Rectal smooth muscle tissue (tissue), 1 donor: ENCODE measurements around the gene PPP4R2.
"Not testable (repeated sequence)": the region's sequence is repeated elsewhere in the genome, so short reads cannot be mapped to it uniquely, and the experiment has no call there.

Source experiments
- H3K27ac ChIP-seq: one replicate; pipeline ENCODE4 v1.7.0; 2013; ENCODE audit warnings: low read depth, low read length, inconsistent platforms
- H3K27me3 ChIP-seq: one replicate; pipeline ENCODE4 v1.7.0; 2013; ENCODE audit warnings: low read length; ENCODE audit not compliant: control insufficient read depth, insufficient read depth
- H3K36me3 ChIP-seq: one replicate; pipeline ENCODE4 v1.7.0; 2013; ENCODE audit warnings: low read length; ENCODE audit not compliant: control insufficient read depth, insufficient read depth
- H3K4me1 ChIP-seq: one replicate; pipeline ENCODE4 v1.7.0; 2013; ENCODE audit warnings: low read length; ENCODE audit not compliant: control insufficient read depth, insufficient read depth
- H3K4me3 ChIP-seq: one replicate; pipeline ENCODE4 v1.7.0; 2013; ENCODE audit warnings: low read length
- H3K9ac ChIP-seq: one replicate; pipeline ENCODE4 v1.7.0; 2013; ENCODE audit warnings: low read length

PPP4R2 gene

DNA sequence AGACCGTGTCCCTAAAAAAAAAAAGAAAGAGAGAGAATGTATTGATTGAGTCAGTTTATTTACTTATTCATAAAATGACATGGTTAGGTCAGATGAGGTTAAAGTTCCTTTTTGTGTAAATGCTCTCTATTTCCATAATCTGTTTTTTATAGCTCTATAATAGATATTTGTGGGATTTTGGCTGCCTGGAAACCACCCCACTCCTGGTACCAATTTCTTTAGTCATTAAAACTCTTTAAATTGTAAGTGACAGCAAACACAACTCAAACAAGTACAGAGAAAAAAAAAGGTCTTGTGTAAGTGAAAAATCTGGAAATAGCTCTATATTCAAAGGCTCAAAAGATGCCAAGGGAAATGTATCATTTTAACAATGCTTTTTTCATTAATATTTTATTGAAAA lies 11.0 kb upstream of the PPP4R2 start:
- no peaks in the 10 kb centered on the region for H3K36me3 ChIP-seq
- no peak overlapping the region for H3K9ac ChIP-seq
- H3K27ac ChIP-seq: no peak overlapping the region

DNA sequence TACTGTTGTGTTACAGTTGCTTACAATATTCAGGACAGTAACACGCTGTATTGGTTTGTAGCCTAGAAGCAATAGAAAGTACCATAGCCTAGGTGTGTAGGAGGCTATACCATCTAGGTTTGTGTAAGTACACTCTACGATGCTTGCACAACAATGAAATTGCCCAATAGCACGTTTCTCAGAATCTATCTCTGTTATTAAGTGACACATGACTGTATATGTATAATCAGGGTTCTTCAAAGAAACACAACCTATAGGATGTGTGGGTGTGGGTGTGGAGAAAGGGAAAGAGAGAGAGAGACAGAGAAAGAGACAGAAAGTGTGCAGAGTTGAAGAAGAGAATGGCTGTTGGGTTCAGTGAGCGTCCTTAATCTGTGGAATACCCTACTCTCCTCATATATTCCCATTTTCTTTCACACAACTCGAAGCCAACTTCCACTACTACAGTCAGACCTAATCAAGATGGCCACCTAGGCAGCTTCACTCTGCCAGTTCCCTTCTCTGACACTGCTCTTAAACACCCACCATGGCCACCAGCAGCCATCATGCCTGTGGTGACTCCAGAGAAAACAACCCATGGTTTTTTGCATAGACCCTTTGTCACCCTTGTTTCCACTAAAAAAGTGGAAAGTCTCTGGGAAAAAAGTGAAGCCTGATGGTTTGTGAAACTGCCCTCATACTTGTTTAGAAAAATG lies 5.8 kb upstream of the PPP4R2 start:
- H3K36me3 ChIP-seq: no peaks in the 10 kb centered on the region
- no peak overlapping the region for H3K9ac ChIP-seq
- H3K27me3 ChIP-seq: no peaks in the 10 kb centered on the region
- no peak overlapping the region for H3K27ac ChIP-seq
- no peaks in the 10 kb centered on the region for H3K4me1 ChIP-seq
- no peak overlapping the region for H3K4me3 ChIP-seq

More for the DNA sequence above, 11.0 kb upstream of the PPP4R2 start:
- Histone ChIP-seq H3K4me1 (no peaks in the 10 kb centered on the region), H3K4me3 (no peak overlapping the region), H3K27me3 (no peaks in the 10 kb centered on the region)

- Histone ChIP-seq H3K27me3 (no peaks in the 10 kb centered on the region), H3K27ac (no peak overlapping the region), H3K36me3 (no peaks in the 10 kb centered on the region), H3K4me3 (no peak overlapping the region), H3K9ac (no peak overlapping the region), H3K4me1 (peaks cover 2% of the 10 kb centered on the region)
Observed at GRCh38 chr3:72991522-72991921, 5.1 kb upstream of the PPP4R2 start.

GRCh38 chr3:72993391-72993790 lies 3.2 kb upstream of the PPP4R2 start:
- Histone ChIP-seq H3K4me1 (peaks cover 4% of the 10 kb centered on the region), H3K36me3 (no peaks in the 10 kb centered on the region), H3K9ac (no peak overlapping the region), H3K27me3 (no peaks in the 10 kb centered on the region), H3K4me3 (no peak overlapping the region), H3K27ac (no peak overlapping the region)

DNA sequence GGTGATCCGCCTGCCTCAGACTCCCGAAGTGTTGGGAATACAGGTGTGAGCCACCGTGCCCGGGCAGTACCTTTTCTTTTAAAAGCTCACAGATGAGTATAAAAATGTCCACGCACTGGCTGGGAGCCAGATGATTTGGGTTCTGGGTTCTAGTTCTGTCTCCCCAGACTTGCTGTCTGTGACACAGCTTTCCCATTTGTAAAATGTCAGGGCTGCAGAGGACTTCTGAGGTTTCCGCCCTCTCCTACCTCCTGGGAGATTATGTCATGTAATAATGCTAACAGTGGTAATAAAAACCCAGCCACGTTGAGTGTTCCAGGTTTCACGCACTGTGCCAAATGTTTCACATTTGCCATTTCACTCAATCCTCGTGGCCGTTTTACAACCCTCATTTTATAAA lies 1.3 kb upstream of the PPP4R2 start:
- Histone ChIP-seq H3K36me3 (no peaks in the 10 kb centered on the region), H3K4me3 (no peak overlapping the region), H3K27me3 (no peaks in the 10 kb centered on the region), H3K9ac (no peak overlapping the region), H3K27ac (no peak overlapping the region), H3K4me1 (peaks cover 12% of the 10 kb centered on the region)

- Histone ChIP-seq H3K36me3 (no peaks in the 10 kb centered on the region), H3K4me1 (peaks cover 12% of the 10 kb centered on the region), H3K9ac (peak overlapping the region; percentile 89), H3K4me3 (peak overlapping the region; percentile 87), H3K27me3 (no peaks in the 10 kb centered on the region), H3K27ac (peak overlapping the region; percentile 96)
Observed at GRCh38 chr3:72996121-72996472, 514 bp upstream of the PPP4R2 start.

GRCh38 chr3:72997421-72997961 lies 880 bp downstream of the PPP4R2 start:
- H3K9ac ChIP-seq: peak overlapping the region; percentile 67
- peak overlapping the region; percentile 96 for H3K27ac ChIP-seq
- H3K4me1 ChIP-seq: peaks cover 12% of the 10 kb centered on the region
- peak overlapping the region; percentile 87 for H3K4me3 ChIP-seq
- no peaks in the 10 kb centered on the region for H3K27me3 ChIP-seq
- peaks cover 4% of the 10 kb centered on the region for H3K36me3 ChIP-seq

- Histone ChIP-seq H3K36me3 (peaks cover 4% of the 10 kb centered on the region), H3K4me1 (peaks cover 16% of the 10 kb centered on the region), H3K27me3 (no peaks in the 10 kb centered on the region), H3K9ac (no peak overlapping the region), H3K27ac (peak overlapping the region; percentile 62), H3K4me3 (peak overlapping the region; percentile 53)
Observed at GRCh38 chr3:72998466-72998865, 1.9 kb downstream of the PPP4R2 start.

DNA sequence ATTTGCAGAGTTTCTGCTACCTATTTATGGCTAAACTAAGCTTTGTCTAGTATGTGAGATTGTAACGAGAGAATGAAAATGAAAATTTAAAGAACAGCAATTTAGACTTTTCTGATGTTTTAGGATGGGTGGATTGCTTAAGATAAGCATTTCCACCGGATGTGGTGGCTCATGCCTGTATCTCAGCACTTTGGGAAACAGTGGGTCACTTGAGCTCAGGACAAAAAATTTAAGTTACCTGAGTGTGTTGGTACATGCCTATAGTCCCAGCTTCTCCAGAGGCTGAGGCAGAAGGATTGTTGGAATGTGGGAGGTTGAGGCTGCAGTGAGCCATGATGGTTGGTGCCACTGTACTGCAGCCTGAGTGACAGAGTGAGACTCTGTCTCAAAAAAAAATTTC lies 3.3 kb downstream of the PPP4R2 start:
- Histone ChIP-seq H3K36me3 (peaks cover 4% of the 10 kb centered on the region), H3K4me1 (peaks cover 16% of the 10 kb centered on the region)

DNA sequence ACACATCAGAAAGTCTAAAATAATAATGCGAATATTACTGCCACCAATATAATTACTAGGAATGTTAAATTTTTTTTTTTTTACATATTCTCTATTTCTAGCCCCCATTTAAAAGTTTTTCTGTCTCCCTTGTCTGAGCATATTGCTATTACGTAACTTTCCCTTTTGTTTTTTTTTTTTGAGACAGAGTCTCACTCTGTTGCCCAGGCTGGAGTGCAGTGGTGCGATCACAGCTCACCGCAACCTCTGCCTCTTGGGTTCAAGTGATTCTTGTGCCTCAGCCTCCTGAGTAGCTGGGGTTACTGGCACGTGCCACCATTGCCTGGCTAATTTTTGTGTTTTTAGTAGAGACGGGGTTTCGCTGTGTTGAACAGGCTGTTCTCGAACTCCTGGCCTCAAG lies 6.4 kb downstream of the PPP4R2 start:
- H3K36me3 ChIP-seq, H3K9ac ChIP-seq, H3K4me3 ChIP-seq, H3K27ac ChIP-seq, H3K27me3 ChIP-seq: not testable (repeated sequence)
- H3K4me1 ChIP-seq: peaks cover 13% of the 10 kb centered on the region

More for the DNA sequence above, 3.3 kb downstream of the PPP4R2 start:
- Histone ChIP-seq H3K4me3 (no peak overlapping the region), H3K27ac (no peak overlapping the region), H3K9ac (no peak overlapping the region), H3K27me3 (no peaks in the 10 kb centered on the region)

DNA sequence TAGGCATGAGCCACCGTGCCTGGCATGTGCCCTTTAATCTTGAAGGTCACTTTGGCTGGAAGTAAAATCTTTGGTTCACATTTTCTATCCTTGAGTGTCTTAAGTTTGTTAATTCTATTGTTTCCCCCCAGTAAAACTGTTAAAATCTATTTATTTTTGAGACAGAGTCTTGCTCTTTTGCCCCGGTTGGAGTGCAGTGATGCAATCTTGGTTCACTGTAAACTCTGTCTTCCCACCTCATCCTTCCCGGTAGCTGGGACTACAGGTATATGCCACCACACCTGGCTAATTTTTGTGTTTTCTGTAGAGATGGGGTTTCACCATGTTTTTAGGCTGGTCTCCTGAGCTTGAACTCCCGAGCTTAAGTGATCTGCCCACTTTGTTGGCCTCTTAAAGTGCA lies 7.7 kb downstream of the PPP4R2 start:
- Histone ChIP-seq H3K4me3 (no peak overlapping the region), H3K36me3 (peaks cover 8% of the 10 kb centered on the region), H3K27ac (no peak overlapping the region), H3K9ac (no peak overlapping the region), H3K4me1 (peaks cover 13% of the 10 kb centered on the region), H3K27me3 (no peaks in the 10 kb centered on the region)

- Histone ChIP-seq H3K27me3 (no peaks in the 10 kb centered on the region), H3K4me3 (no peak overlapping the region), H3K36me3 (peaks cover 4% of the 10 kb centered on the region), H3K4me1 (peaks cover 9% of the 10 kb centered on the region), H3K9ac (no peak overlapping the region), H3K27ac (no peak overlapping the region)
Observed at GRCh38 chr3:73007992-73008712, 11.5 kb downstream of the PPP4R2 start.

DNA sequence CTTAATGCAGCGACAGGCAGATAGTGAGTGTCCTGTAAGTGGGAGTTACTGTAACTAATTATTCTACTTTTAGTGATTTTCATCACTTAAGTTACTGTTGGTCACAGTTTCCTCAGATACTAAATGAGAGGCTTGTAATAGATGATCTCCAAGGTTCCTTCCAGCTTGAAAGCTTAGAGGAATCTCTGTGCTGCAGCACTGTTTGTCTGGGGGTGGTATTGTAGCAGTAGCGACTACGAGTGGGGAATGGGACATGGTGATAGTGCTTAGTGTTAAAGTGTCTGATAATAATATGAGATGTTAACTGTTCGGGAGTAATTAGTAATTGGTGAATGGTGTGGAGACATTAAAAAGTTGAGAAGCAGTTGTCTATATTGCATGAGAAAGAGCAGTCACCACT lies 12.4 kb downstream of the PPP4R2 start:
- Histone ChIP-seq H3K4me1 (peaks cover 6% of the 10 kb centered on the region), H3K27ac (no peak overlapping the region), H3K9ac (no peak overlapping the region), H3K27me3 (no peaks in the 10 kb centered on the region), H3K4me3 (no peak overlapping the region), H3K36me3 (peaks cover 4% of the 10 kb centered on the region)
